IMR-90 (cell line): ENCODE results near the gene RASGRP3. TPM values are rescaled to one million over a fixed set of nuclear protein-coding genes. Genes with fewer than 3 reads are reported as not detected.
A peak's percentile ranks its signal among the peaks of the same experiment; 100 is the strongest.

Experiments
- ATAC-seq: fragments of 200-7000 bp; cut with Tn5 transposase; 2 replicates; pipeline ENCODE4 v1.9.1; 2020; ENCODE audit warnings: low read depth, mild to moderate bottlenecking, moderate library complexity
- BruUV-seq: library from RNA; stranded (reverse); fragments of 400-500 nt; replicated peaks from 2 replicates; lab custom pipeline; 2021; lab: Mats Ljungman, UMichigan
- CTCF ChIA-PET: fragments of 300-600 bp; formaldehyde crosslinking; extraction: SDS; loops from one replicate; lab custom pipeline; 2021; ENCODE audit warnings: antibody characterized with exemption; lab: Yijun Ruan, JAX
- POLR2A ChIA-PET: fragments of 300-600 bp; sonication (Branson Sonifier 250); formaldehyde crosslinking; loops from one replicate; lab custom pipeline; 2022; ENCODE audit warnings: antibody characterized with exemption; ENCODE audit not compliant: unreplicated experiment; lab: Charles Lee
- DNase-seq: peaks from one replicate; pipeline ENCODE4 v3.0.0; 2013
- H2AFZ ChIP-seq: replicated peaks from 2 replicates; pipeline ENCODE3; 2013; ENCODE audit warnings: low read length, mild to moderate bottlenecking; ENCODE audit not compliant: poor library complexity
- H2AK5ac ChIP-seq: 2 replicates; pipeline ENCODE4 v1.6.1; 2013; ENCODE audit warnings: low read depth, low read length, inconsistent platforms
- H2AK9ac ChIP-seq: replicated peaks from 2 replicates; pipeline ENCODE3; 2013; ENCODE audit warnings: mild to moderate bottlenecking, low read depth, low read length, moderate library complexity; ENCODE audit not compliant: poor library complexity
- H2BK120ac ChIP-seq: 2 replicates; pipeline ENCODE4 v1.6.1; 2013; ENCODE audit warnings: low read depth, low read length, inconsistent platforms
- H2BK15ac ChIP-seq: 3 replicates; pipeline ENCODE4 v1.6.1; 2013; ENCODE audit warnings: low read depth, low read length, inconsistent platforms
- H2BK20ac ChIP-seq: 2 replicates; pipeline ENCODE4 v1.6.1; 2013; ENCODE audit warnings: low read depth, mild to moderate bottlenecking, inconsistent platforms, low read length, moderate library complexity
- H2BK5ac ChIP-seq: 2 replicates; pipeline ENCODE4 v1.6.1; 2013; ENCODE audit warnings: mild to moderate bottlenecking, low read depth, low read length, inconsistent platforms; ENCODE audit not compliant: poor library complexity, severe bottlenecking
- H3K14ac ChIP-seq: replicated peaks from 2 replicates; pipeline ENCODE4 v1.6.1; 2013; ENCODE audit warnings: low read depth, low read length, inconsistent platforms
- H3K18ac ChIP-seq: 2 replicates; pipeline ENCODE4 v1.6.1; 2013; ENCODE audit warnings: low read depth, low read length, control low read depth
- H3K23ac ChIP-seq: 2 replicates; pipeline ENCODE4 v1.6.1; 2013; ENCODE audit warnings: low read depth, low read length, inconsistent platforms
- H3K27ac ChIP-seq: 2 replicates; pipeline ENCODE4 v1.5.1; 2013; ENCODE audit warnings: mild to moderate bottlenecking, control low read depth, low read length; ENCODE audit not compliant: insufficient read depth
- H3K27me3 ChIP-seq: 2 replicates; pipeline ENCODE4 v1.6.1; 2013; ENCODE audit warnings: low read length; ENCODE audit not compliant: control insufficient read depth, insufficient read depth
- H3K36me3 ChIP-seq: 2 replicates; pipeline ENCODE4 v1.6.1; 2013; ENCODE audit warnings: low read length, mixed read lengths; ENCODE audit not compliant: control insufficient read depth, insufficient read depth
- H3K4ac ChIP-seq: 2 replicates; pipeline ENCODE4 v1.6.1; 2013; ENCODE audit warnings: low read depth, low read length, inconsistent platforms
- H3K4me1 ChIP-seq: 2 replicates; pipeline ENCODE4 v1.6.1; 2013; ENCODE audit warnings: low read length, mixed read lengths; ENCODE audit not compliant: control insufficient read depth, insufficient read depth
- H3K4me2 ChIP-seq: 2 replicates; pipeline ENCODE4 v1.6.1; 2013; ENCODE audit warnings: low read depth, mild to moderate bottlenecking, control low read depth, low read length, moderate library complexity
- H3K4me3 ChIP-seq: 2 replicates; pipeline ENCODE4 v1.5.1; 2013; ENCODE audit warnings: low read depth, mild to moderate bottlenecking, control low read depth, low read length, moderate library complexity; ENCODE audit not compliant: insufficient read depth
- H3K56ac ChIP-seq: 2 replicates; pipeline ENCODE4 v1.6.1; 2013; ENCODE audit warnings: low read length, inconsistent platforms; ENCODE audit not compliant: insufficient read depth; ENCODE audit errors: extremely low read depth
- H3K79me1 ChIP-seq, 2 experiments: 2 replicates each; pipeline ENCODE4 v1.6.1; 2013; ENCODE audit warnings: low read length in 2 of 2, inconsistent platforms in 1 of 2, low read depth in 1 of 2
- H3K9ac ChIP-seq: 2 replicates; pipeline ENCODE4 v1.6.1; 2013; ENCODE audit warnings: low read depth, low read length, control low read depth
- H3K9me1 ChIP-seq: 2 replicates; pipeline ENCODE4 v1.6.1; 2013; ENCODE audit warnings: low read length, inconsistent platforms; ENCODE audit not compliant: insufficient read depth
- H3K9me3 ChIP-seq: 2 replicates; pipeline ENCODE4 v1.6.1; 2013; ENCODE audit warnings: low read length; ENCODE audit not compliant: control insufficient read depth, insufficient read depth
- H4K20me1 ChIP-seq: 2 replicates; pipeline ENCODE4 v1.6.1; 2013; ENCODE audit warnings: low read length, inconsistent platforms; ENCODE audit not compliant: insufficient read depth
- H4K5ac ChIP-seq: 2 replicates; pipeline ENCODE4 v1.6.1; 2013; ENCODE audit warnings: mild to moderate bottlenecking, low read depth, low read length, control low read depth
- H4K8ac ChIP-seq, 2 experiments: 2 replicates each; pipeline ENCODE4 v1.6.1; 2013; ENCODE audit warnings: low read depth in 2 of 2, low read length in 2 of 2, control low read depth in 1 of 2, inconsistent platforms in 1 of 2
- H4K91ac ChIP-seq: 2 replicates; pipeline ENCODE4 v1.6.1; 2013; ENCODE audit warnings: low read depth, low read length, inconsistent platforms; ENCODE audit not compliant: insufficient read depth
- CEBPB ChIP-seq: IDR thresholded peaks from 2 replicates; pipeline ENCODE4 v1.6.1; 2012; ENCODE audit warnings: low read depth, low read length, improper control_type of control experiment
- CHD1 ChIP-seq: IDR thresholded peaks from 2 replicates; pipeline ENCODE4 v1.6.1; 2012; ENCODE audit warnings: low read depth, low read length, improper control_type of control experiment
- ELK1 ChIP-seq: fragments of 150-350 bp; IDR thresholded peaks from 2 replicates; pipeline ENCODE4 v1.6.1; 2016; ENCODE audit warnings: low read depth, mild to moderate bottlenecking, low read length, moderate library complexity, borderline replicate concordance
- FOS ChIP-seq: fragments of 150-350 bp; IDR thresholded peaks from 2 replicates; pipeline ENCODE4 v1.6.1; 2016; ENCODE audit warnings: low read depth, low read length
- MAFK ChIP-seq: IDR thresholded peaks from 2 replicates; pipeline ENCODE4 v1.6.1; 2012; ENCODE audit warnings: low read depth, low read length, improper control_type of control experiment
- MAZ ChIP-seq: IDR thresholded peaks from 2 replicates; pipeline ENCODE4 v1.6.1; 2012; ENCODE audit warnings: low read depth, mild to moderate bottlenecking, low read length, improper control_type of control experiment, moderate library complexity, borderline replicate concordance
- MXI1 ChIP-seq: IDR thresholded peaks from 2 replicates; pipeline ENCODE4 v1.6.1; 2012; ENCODE audit warnings: low read depth, mild to moderate bottlenecking, low read length, moderate library complexity, borderline replicate concordance
- NFE2L2 ChIP-seq: fragments of 150-350 bp; IDR thresholded peaks from 2 replicates; pipeline ENCODE4 v1.6.1; 2016; ENCODE audit warnings: low read depth, mild to moderate bottlenecking, low read length
- POLR2A ChIP-seq: IDR thresholded peaks from 2 replicates; pipeline ENCODE4 v1.6.1; 2012; ENCODE audit warnings: mild to moderate bottlenecking, low read depth, low read length
- RCOR1 ChIP-seq: IDR thresholded peaks from 2 replicates; pipeline ENCODE4 v1.6.1; 2012; ENCODE audit warnings: mild to moderate bottlenecking, low read length, improper control_type of control experiment; ENCODE audit not compliant: insufficient replicate concordance
- RFX5 ChIP-seq: IDR thresholded peaks from 2 replicates; pipeline ENCODE4 v1.8.0; 2012; ENCODE audit warnings: low read depth, mild to moderate bottlenecking, low read length, moderate library complexity
- SMC3 ChIP-seq: fragments of 150-350 bp; IDR thresholded peaks from 2 replicates; pipeline ENCODE4 v1.6.1; 2016; ENCODE audit warnings: low read depth, mild to moderate bottlenecking, antibody characterized with exemption, low read length, moderate library complexity
- WGBS, 2 experiments: methylation state at CpG; one replicate each; pipeline versions ENCODE4 v1.1.5 to v1.1.7; 2013; ENCODE audit warnings: missing lambda C conversion rate in 2 of 2; ENCODE audit not compliant: insufficient read length in 1 of 2; ENCODE audit errors: extremely low coverage in 2 of 2; 5-methylcytosine and 5-hydroxymethylcytosine counted together
- dilution Hi-C: fragments of 300-500 bp; cut with HindIII; formaldehyde crosslinking; loops from one replicate; pipeline ENCODE4 v1.14.3; 2018; ENCODE audit warnings: low sequenced_read_pairs; ENCODE audit not compliant: unreplicated experiment
- in situ Hi-C: fragments of 300-500 bp; cut with MboI; formaldehyde crosslinking; loops from 3 replicates; pipeline ENCODE4 v1.14.3; 2019; ENCODE audit warnings: low sequenced_read_pairs, inconsistent platforms, mixed read lengths
- intact Hi-C: fragments of 100-400 bp; cut with micrococcal nuclease; formaldehyde crosslinking; loops from 2 replicates; pipeline ENCODE4 v1.10.0; 2022
- polyA plus RNA-seq, 3 experiments: library from polyadenylated mRNA; depleted of rRNA; stranded (reverse); fragments of >200 nt; gene quantifications; 2 replicates each; pipeline ENCODE4 v1.2.3, GENCODE V29; 2012; ENCODE audit warnings: low replicate concordance in 1 of 3
- total RNA-seq: library from RNA; depleted of rRNA; stranded (reverse); fragments of >200 nt; gene quantifications from 2 replicates; pipeline ENCODE4 v1.2.3, GENCODE V29; 2012
- TF ChIP-seq, protein P1 (sequence below): fragments of 150-350 bp; IDR thresholded peaks from 2 replicates; pipeline ENCODE4 v1.6.1; 2017; ENCODE audit warnings: mild to moderate bottlenecking, antibody characterized with exemption, low read length, low read depth
- TF ChIP-seq, protein P2 (sequence below): conservative IDR thresholded peaks from 2 replicates; pipeline ENCODE4 v1.5.1; 2012; ENCODE audit warnings: mild to moderate bottlenecking, low read depth, low read length, improper control_type of control experiment

The RASGRP3 gene
- total and polyA plus RNA-seq, 2 of the 4 experiments (the other 2 are of a cell fraction): 1.7 to 3.0 TPM

DNA sequence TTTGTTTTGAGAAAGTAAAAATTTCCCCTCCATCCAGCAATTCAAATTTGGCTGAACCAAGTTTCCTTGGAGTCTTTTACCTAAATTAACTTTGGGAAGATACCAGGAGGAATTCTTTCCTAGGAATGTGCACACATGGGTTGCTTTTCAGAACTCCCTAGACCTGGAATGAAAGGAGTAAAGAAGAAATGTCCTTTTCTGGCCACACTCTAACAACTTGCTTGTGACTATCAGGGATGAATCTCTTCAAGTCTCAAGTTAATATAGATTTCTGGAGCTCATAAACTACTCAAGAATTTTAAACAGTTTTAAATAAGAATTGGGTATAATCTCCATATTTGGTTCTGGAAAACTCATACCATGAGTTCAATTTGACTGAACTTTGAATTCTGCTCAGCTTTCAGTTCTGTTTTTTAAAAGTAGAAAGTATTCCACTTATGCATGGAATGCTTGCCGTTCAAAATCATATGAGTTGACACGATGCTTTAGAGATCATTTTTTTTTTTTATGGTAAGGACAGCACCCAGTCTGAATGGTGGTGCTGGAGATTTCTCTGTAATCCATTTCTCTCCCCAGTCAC lies 7.7 kb downstream of the RASGRP3 start:
- H3K79me1 ChIP-seq: no peaks in the 10 kb centered on the region
- peak; percentile 32 for DNase-seq
- in situ Hi-C loops: no loop called here
- H3K9ac ChIP-seq: no peak overlapping the region
- dilution Hi-C loops: no loop called here
- H4K5ac ChIP-seq: peak overlapping the region; percentile 68; the same call in 1 of the 2 replicates
- no peaks in the 10 kb centered on the region for H3K9me1 ChIP-seq
- H3K4me1 ChIP-seq: peaks cover 4% of the 10 kb centered on the region; the same call in 1 of the 2 replicates
- no peaks in the 10 kb centered on the region for H3K36me3 ChIP-seq
- no peak for TF ChIP-seq ELK1
- TF ChIP-seq NFE2L2: no peak
- TF ChIP-seq MAFK: no peak
- no peak for TF ChIP-seq CEBPB
- TF ChIP-seq MAZ: no peak
- no peak for TF ChIP-seq RFX5
- TF ChIP-seq FOS: no peak
- no peak for TF ChIP-seq MXI1
- TF ChIP-seq, protein P1, sequence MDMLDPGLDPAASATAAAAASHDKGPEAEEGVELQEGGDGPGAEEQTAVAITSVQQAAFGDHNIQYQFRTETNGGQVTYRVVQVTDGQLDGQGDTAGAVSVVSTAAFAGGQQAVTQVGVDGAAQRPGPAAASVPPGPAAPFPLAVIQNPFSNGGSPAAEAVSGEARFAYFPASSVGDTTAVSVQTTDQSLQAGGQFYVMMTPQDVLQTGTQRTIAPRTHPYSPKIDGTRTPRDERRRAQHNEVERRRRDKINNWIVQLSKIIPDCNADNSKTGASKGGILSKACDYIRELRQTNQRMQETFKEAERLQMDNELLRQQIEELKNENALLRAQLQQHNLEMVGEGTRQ: no peak
- no peak for TF ChIP-seq POLR2A
- TF ChIP-seq, protein P2, sequence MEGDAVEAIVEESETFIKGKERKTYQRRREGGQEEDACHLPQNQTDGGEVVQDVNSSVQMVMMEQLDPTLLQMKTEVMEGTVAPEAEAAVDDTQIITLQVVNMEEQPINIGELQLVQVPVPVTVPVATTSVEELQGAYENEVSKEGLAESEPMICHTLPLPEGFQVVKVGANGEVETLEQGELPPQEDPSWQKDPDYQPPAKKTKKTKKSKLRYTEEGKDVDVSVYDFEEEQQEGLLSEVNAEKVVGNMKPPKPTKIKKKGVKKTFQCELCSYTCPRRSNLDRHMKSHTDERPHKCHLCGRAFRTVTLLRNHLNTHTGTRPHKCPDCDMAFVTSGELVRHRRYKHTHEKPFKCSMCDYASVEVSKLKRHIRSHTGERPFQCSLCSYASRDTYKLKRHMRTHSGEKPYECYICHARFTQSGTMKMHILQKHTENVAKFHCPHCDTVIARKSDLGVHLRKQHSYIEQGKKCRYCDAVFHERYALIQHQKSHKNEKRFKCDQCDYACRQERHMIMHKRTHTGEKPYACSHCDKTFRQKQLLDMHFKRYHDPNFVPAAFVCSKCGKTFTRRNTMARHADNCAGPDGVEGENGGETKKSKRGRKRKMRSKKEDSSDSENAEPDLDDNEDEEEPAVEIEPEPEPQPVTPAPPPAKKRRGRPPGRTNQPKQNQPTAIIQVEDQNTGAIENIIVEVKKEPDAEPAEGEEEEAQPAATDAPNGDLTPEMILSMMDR: no peak
- TF ChIP-seq RCOR1: no peak
- TF ChIP-seq SMC3: no peak
- TF ChIP-seq CHD1: no peak
- H2BK5ac ChIP-seq: peak overlapping the region; percentile 78
- no CpG with 5 or more reads among the region's 2 CpGs for WGBS, 2 experiments
- intact Hi-C loops: no loop called here
- peak overlapping the region; percentile 74 for H3K4ac ChIP-seq
- no peak overlapping the region for H3K4me3 ChIP-seq
- H2AFZ ChIP-seq: no peak overlapping the region
- H3K27ac ChIP-seq: no peak overlapping the region
- peak overlapping the region; percentile 40 for H2BK20ac ChIP-seq
- ChIA-PET CTCF (interaction anchor here (0.6 kb wide), 2 partner anchors 14 to 712 kb away, joined by 3 to 4 read pairs; no protein-coding TSS in a partner anchor), POLR2A (no interaction called here)
- H4K20me1 ChIP-seq: no peaks in the 10 kb centered on the region
- H3K9me3 ChIP-seq: peaks cover 6% of the 10 kb centered on the region
- H3K27me3 ChIP-seq: no peaks in the 10 kb centered on the region
- H2BK15ac ChIP-seq: peak overlapping the region; percentile 60; the same call in 1 of the 3 replicates
- ATAC-seq: peak; percentile 81
- H3K4me2 ChIP-seq: peak overlapping the region; percentile 46; the same call in 1 of the 2 replicates
- no peak overlapping the region for H2AK5ac ChIP-seq
- no peak overlapping the region for H3K56ac ChIP-seq
- peak overlapping the region; percentile 21; the same call in 1 of the 2 replicates for H3K23ac ChIP-seq
- no peak overlapping the region for H2AK9ac ChIP-seq
- H3K18ac ChIP-seq: peak overlapping the region; percentile 70
- H3K14ac ChIP-seq: 0 out of 2 replicates have a peak overlapping the region, but pooled peaks have one; percentile 58
- peak overlapping the region in 1 of 2 experiments; percentile 1; a peak in 1 of 4 replicates for H4K8ac ChIP-seq
- BruUV-seq: no TSS peak
- H2BK120ac ChIP-seq: peak overlapping the region; percentile 80
- 0 out of 2 replicates have a peak overlapping the region, but pooled peaks have one; percentile 26 for H4K91ac ChIP-seq
